GM11168 (cell line): ENCODE results near the gene PCAT7.
"Not testable (repeated sequence)": the region's sequence is repeated elsewhere in the genome, so short reads cannot be mapped to it uniquely, and the experiment has no call there.

Experiments
- in situ Hi-C: fragments of 300-500 bp; cut with MboI; formaldehyde crosslinking; loops from one replicate; pipeline ENCODE4 v1.12.0; 2022; ENCODE audit warnings: low sequenced_read_pairs; ENCODE audit not compliant: unreplicated experiment

The PCAT7 gene

GRCh38 chr9:94557376-94557775, 2.5 kb downstream of the PCAT7 start:
- in situ Hi-C loops: no loop called here

- in situ Hi-C loops: no loop called here
Observed at GRCh38 chr9:94560237-94560636, 5.4 kb downstream of the PCAT7 start.

GRCh38 chr9:94563548-94563947, 8.7 kb downstream of the PCAT7 start:
- in situ Hi-C loops: no loop called here

- in situ Hi-C loops: not testable (repeated sequence)
Observed at GRCh38 chr9:94564279-94564678, 9.4 kb downstream of the PCAT7 start.

- in situ Hi-C loops: no loop called here
Observed at GRCh38 chr9:94566550-94566949, 11.7 kb downstream of the PCAT7 start.

- in situ Hi-C loops: no loop called here
Observed at GRCh38 chr9:94567271-94567670, 12.4 kb downstream of the PCAT7 start.

- in situ Hi-C loops: no loop called here
Observed at GRCh38 chr9:94568250-94568889, 13.5 kb downstream of the PCAT7 start.

- in situ Hi-C loops: no loop called here
Observed at GRCh38 chr9:94568972-94569712, 14.3 kb downstream of the PCAT7 start.

- in situ Hi-C loops: no loop called here
Observed at GRCh38 chr9:94576131-94576530, 21.2 kb downstream of the PCAT7 start.

GRCh38 chr9:94577036-94577435, 22.2 kb downstream of the PCAT7 start:
- in situ Hi-C loops: no loop called here

- in situ Hi-C loops: no loop called here
Observed at GRCh38 chr9:94577571-94577970, 22.7 kb downstream of the PCAT7 start.

- in situ Hi-C loops: no loop called here
Observed at GRCh38 chr9:94581728-94582127, 26.8 kb downstream of the PCAT7 start.

GRCh38 chr9:94584555-94584954, 29.7 kb downstream of the PCAT7 start:
- in situ Hi-C loops: no loop called here

- in situ Hi-C loops: no loop called here
Observed at GRCh38 chr9:94586316-94586715, 31.4 kb downstream of the PCAT7 start.

GRCh38 chr9:94586814-94587213, 31.9 kb downstream of the PCAT7 start:
- in situ Hi-C loops: no loop called here

- in situ Hi-C loops: no loop called here
Observed at GRCh38 chr9:94588681-94589080, 33.8 kb downstream of the PCAT7 start.

GRCh38 chr9:94591046-94591545, 36.2 kb downstream of the PCAT7 start:
- in situ Hi-C loops: not testable (repeated sequence)

GRCh38 chr9:94591876-94592275, 37.0 kb downstream of the PCAT7 start:
- in situ Hi-C loops: no loop called here

- in situ Hi-C loops: not testable (repeated sequence)
Observed at GRCh38 chr9:94592683-94593082, 37.8 kb downstream of the PCAT7 start.

- in situ Hi-C loops: no loop called here
Observed at GRCh38 chr9:94593459-94594345, 38.8 kb downstream of the PCAT7 start, which contains the start of gene FBP2. Gene FBP2 (minus strand): TSS chr9:94593824. CDS start chr9:94593726, 98 bp downstream.

GRCh38 chr9:94599102-94599501, 44.2 kb downstream of the PCAT7 start:
- in situ Hi-C loops: no loop called here
